Adrenal gland (tissue), 5 donors: ENCODE measurements around the gene OR4D9.
A peak's percentile ranks its signal among the peaks of the same experiment; 100 is the strongest.

Experiments
- CTCF ChIP-seq, 6 experiments: fragments of 450-650 bp in 4 of 6; fragments of 200-600 bp in 2 of 6; sonication (generic) in 1 of 6; IDR thresholded peaks; 1 replicate in 5 of 6; 2 replicates in 1 of 6; pipeline versions ENCODE4 v1.5.1 to v1.8.0; 2016 to 2021; ENCODE audit warnings: antibody characterized with exemption in 6 of 6, mild to moderate bottlenecking in 2 of 6, moderate library complexity in 1 of 6
- POLR2A ChIP-seq, 2 donors: fragments of 450-650 bp; IDR thresholded peaks; one replicate each; pipeline ENCODE4 v1.6.1; 2017; ENCODE audit warnings: antibody characterized with exemption in 2 of 2, mild to moderate bottlenecking in 2 of 2, moderate library complexity in 1 of 2
- donor health status: DM: no; HTN: no; CAD: no.

- TF ChIP-seq CTCF (IDR thresholded peaks at IDR 0.05) = peak in 1 of 6 experiments; percentile 5
- TF ChIP-seq POLR2A (IDR thresholded peaks at IDR 0.05) = peak in 1 of 2 donors; percentile 25
Measured at GRCh38 chr11:59551659-59552521, 40.6 kb downstream of the OR4D9 start.
